ENCODE results near the gene NEDD4L. TPM values are rescaled to one million over a fixed set of nuclear protein-coding genes. Genes with fewer than 3 reads are reported as not detected.
A peak's percentile ranks its signal among the peaks of the same experiment; 100 is the strongest.

The NEDD4L gene
- total and polyA plus RNA-seq, 8 donors: 88.0 to 159 (median 95.2) TPM

DNA sequence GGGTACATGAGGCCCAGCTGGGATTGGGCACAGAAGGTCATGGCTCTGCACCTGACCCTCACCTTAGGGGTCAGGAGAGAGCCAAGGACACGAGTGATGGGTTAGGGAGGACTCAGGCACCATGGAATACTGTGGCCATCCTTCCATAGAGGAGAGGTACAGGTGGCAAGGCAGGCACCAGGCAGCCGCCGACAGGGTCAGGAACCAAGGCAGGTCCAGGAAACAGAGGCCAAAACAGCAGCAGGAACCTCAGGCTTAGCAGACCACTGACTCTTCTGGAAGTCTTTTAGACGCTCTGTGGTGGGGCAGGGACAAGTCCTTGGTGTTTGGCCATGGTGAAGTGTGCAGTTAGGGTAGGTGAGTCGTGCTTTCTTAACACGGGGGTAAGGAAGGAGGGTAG is 128.0 kb downstream of the NEDD4L start:
- no peak overlapping the region for H3K27ac ChIP-seq
- H3K36me3 ChIP-seq: no peaks in the 10 kb centered on the region
- no peak overlapping the region for H3K4me3 ChIP-seq
- DNase-seq: no peak
- TF ChIP-seq, protein P1, sequence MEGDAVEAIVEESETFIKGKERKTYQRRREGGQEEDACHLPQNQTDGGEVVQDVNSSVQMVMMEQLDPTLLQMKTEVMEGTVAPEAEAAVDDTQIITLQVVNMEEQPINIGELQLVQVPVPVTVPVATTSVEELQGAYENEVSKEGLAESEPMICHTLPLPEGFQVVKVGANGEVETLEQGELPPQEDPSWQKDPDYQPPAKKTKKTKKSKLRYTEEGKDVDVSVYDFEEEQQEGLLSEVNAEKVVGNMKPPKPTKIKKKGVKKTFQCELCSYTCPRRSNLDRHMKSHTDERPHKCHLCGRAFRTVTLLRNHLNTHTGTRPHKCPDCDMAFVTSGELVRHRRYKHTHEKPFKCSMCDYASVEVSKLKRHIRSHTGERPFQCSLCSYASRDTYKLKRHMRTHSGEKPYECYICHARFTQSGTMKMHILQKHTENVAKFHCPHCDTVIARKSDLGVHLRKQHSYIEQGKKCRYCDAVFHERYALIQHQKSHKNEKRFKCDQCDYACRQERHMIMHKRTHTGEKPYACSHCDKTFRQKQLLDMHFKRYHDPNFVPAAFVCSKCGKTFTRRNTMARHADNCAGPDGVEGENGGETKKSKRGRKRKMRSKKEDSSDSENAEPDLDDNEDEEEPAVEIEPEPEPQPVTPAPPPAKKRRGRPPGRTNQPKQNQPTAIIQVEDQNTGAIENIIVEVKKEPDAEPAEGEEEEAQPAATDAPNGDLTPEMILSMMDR (IDR thresholded peaks at IDR 0.05): no peak
- no peaks in the 10 kb centered on the region for H3K9me3 ChIP-seq
- no peaks in the 10 kb centered on the region for H3K27me3 ChIP-seq
- intact Hi-C loops (cut with DNase I): no loop called here
- H3K4me1 ChIP-seq: peaks cover 0 to 6% of the 10 kb centered on the region in 2 donors
- no peak for ATAC-seq

DNA sequence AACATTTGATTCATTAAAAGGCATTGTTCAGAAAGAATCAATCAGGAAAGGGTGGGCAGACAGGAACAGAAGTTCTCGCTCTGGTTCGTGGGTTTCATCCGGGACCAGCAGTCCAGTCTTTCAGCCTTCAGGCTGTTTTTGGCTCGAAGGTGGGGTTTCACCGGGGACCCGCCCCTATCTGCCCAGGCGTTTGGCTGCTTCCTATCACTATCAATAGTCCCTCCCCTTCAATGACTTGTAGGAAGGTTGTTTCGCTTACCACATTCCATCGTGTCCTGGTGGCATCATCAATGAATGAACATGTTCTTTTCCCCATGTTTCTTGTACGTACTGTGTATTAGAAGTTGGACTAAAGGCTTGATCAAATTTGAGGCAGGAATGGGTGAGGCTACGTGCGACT is 130.3 kb downstream of the NEDD4L start:
- no peaks in the 10 kb centered on the region for H3K36me3 ChIP-seq
- TF ChIP-seq, protein P1 (IDR thresholded peaks at IDR 0.05): no peak
- H3K4me3 ChIP-seq: no peak overlapping the region
- H3K27ac ChIP-seq: no peak overlapping the region
- no peak for DNase-seq
- intact Hi-C loops (cut with DNase I): no loop called here
- H3K4me1 ChIP-seq: peaks cover 9 to 22% of the 10 kb centered on the region in 2 donors
- no peak for ATAC-seq
- H3K27me3 ChIP-seq: no peaks in the 10 kb centered on the region
- H3K9me3 ChIP-seq: no peaks in the 10 kb centered on the region

DNA sequence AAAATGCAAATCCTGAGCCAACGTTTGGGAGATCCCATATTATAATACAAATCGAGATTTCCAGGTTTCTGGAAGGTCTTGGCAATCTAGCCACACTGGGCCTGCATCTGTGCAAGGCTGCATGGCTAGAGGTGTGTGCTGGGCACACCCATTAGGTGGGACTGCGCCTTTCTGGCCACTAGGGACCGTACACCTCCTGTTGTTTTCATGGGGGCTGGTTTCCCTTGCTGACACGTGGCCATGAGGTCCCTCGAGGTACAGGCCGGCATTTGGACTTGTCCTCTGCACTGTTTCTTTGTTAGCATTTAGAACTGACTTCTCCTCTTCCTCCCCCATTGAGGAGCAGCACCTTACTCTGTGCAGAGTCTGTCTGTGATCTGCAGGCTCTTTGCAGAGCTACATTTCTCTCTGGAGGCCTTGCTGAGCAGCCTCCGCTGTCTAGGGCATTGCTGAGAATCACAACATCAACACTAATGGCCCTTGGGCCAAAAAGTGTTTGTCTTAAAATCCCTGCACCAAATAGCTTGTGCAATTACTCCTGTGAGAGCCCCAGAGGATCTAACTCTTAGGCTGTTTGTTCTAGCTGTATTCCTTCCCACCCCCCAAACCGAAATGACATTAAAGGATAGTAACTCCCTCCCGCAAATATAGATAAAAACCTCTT is 131.2 kb downstream of the NEDD4L start:
- peaks cover 9 to 29% of the 10 kb centered on the region in 2 donors for H3K4me1 ChIP-seq
- no peaks in the 10 kb centered on the region for H3K36me3 ChIP-seq
- H3K4me3 ChIP-seq: no peak overlapping the region
- ATAC-seq (peak; percentile 19), DNase-seq (no peak)
- no peak overlapping the region for H3K27ac ChIP-seq
- intact Hi-C loops (cut with DNase I): no loop called here
- no peaks in the 10 kb centered on the region for H3K9me3 ChIP-seq
- TF ChIP-seq, protein P1 (IDR thresholded peaks at IDR 0.05): no peak
- no peaks in the 10 kb centered on the region for H3K27me3 ChIP-seq

DNA sequence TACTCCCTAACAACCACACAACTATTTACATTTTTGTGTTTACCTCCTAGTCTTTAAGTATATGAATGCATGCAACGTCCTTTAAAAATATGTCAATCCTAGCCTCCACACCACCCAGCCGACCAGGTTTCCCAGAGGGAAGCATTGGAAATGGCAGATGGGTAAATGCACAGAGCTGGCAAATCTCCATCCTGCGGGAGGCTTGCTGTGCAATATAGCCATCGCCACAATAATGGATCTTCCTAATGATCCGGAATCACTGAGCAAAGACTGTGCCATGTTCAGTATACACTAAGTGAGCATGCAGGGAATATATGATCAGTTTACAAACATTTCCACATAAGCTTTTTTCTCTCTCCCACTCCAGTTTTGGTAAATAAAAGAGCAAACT is 131.8 kb downstream of the NEDD4L start:
- H3K9me3 ChIP-seq: no peaks in the 10 kb centered on the region
- H3K27me3 ChIP-seq: no peaks in the 10 kb centered on the region
- H3K4me3 ChIP-seq: no peak overlapping the region
- H3K27ac ChIP-seq: peak overlapping the region in 1 of 2 donors; percentile 24
- peaks cover 9 to 33% of the 10 kb centered on the region in 2 donors for H3K4me1 ChIP-seq
- TF ChIP-seq, protein P1 (IDR thresholded peaks at IDR 0.05): no peak
- intact Hi-C loops (cut with DNase I): no loop called here
- no peak for ATAC-seq
- no peak for DNase-seq
- no peaks in the 10 kb centered on the region for H3K36me3 ChIP-seq

DNA sequence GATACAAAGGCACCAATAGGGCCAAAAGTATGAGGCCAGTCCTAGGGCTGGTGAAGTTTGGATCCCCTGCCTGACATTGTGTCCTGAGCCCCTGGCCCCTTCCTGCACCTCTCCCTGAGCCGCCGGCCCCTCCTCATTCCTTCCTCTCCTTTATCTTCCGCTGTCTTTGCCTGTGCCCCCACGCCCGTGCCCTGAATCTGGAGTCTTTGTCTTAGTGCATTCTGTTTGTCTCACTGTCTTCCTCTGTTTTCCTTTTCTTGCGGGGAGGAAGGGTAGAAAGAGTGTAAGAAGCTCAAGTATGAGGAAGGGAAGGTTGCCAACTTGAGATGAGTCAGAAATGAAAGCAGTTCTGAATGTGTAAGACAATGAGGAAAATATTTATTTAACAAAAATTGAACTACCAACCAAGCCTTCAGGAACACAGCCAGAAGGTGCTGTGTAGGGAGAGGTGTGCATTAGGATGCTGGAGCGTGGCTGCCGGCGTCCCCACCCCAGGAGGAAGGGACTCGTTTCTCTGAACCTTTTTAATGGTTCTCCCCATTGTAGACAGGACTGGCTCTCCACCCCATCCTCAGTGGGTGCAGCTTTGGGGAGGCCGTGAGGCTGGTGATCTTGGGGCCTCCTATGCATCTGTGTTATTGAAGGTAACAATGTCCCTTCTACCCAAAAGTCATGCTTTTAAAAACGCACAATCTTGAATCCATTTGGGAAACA is 133.1 kb downstream of the NEDD4L start:
- ATAC-seq (peak; percentile 60), DNase-seq (peak in 1 of 4 donors; percentile 63)
- TF ChIP-seq, protein P1 (IDR thresholded peaks at IDR 0.05): no peak
- no peaks in the 10 kb centered on the region for H3K36me3 ChIP-seq
- H3K4me1 ChIP-seq: peaks cover 9 to 37% of the 10 kb centered on the region in 2 donors
- H3K4me3 ChIP-seq: no peak overlapping the region
- intact Hi-C loops (cut with DNase I): no loop called here
- H3K27ac ChIP-seq: peak overlapping the region in 1 of 2 donors; percentile 24
- no peaks in the 10 kb centered on the region for H3K9me3 ChIP-seq
- no peaks in the 10 kb centered on the region for H3K27me3 ChIP-seq

Measured in left lung (tissue), 10 donors.